Activated CD8-positive, alpha-beta memory T cell treated with anti-CD3 and anti-CD28 coated beads, Interleukin-2, amount 50 U/mL, for 24 hours (primary cell): ENCODE results near the gene WWOX.
"Not testable (repeated sequence)": the region's sequence is repeated elsewhere in the genome, so short reads cannot be mapped to it uniquely, and the experiment has no call there.

Experiments used
- DNase-seq: peaks from one replicate; pipeline ENCODE4 v3.0.0-alpha.2; 2020; ENCODE audit errors: extremely low read depth

Gene WWOX

GRCh38 chr16:78099271-78100111 is at the start of gene WWOX:
Gene WWOX (plus strand): TSS chr16:78099654.
- peak; percentile 92 for DNase-seq

GRCh38 chr16:78050734-78051400 is 48.6 kb upstream of the WWOX start:
- DNase-seq, result no peak

- no peak for DNase-seq
Observed at GRCh38 chr16:78057803-78058564, 41.5 kb upstream of the WWOX start.

- not testable (repeated sequence) for DNase-seq
Observed at GRCh38 chr16:78059806-78060205, 39.6 kb upstream of the WWOX start.

- no peak for DNase-seq
Observed at GRCh38 chr16:78060295-78060694, 39.2 kb upstream of the WWOX start.

GRCh38 chr16:78060809-78061208 is 38.6 kb upstream of the WWOX start:
- no peak for DNase-seq

- DNase-seq, result no peak
Observed at GRCh38 chr16:78065319-78065718, 34.1 kb upstream of the WWOX start.

- no peak for DNase-seq
Observed at GRCh38 chr16:78069913-78070312, 29.5 kb upstream of the WWOX start.

GRCh38 chr16:78072275-78072674 is 27.2 kb upstream of the WWOX start:
- DNase-seq, result no peak

- no peak for DNase-seq
Observed at GRCh38 chr16:78075800-78076199, 23.7 kb upstream of the WWOX start.

GRCh38 chr16:78081341-78081740 is 18.1 kb upstream of the WWOX start:
- DNase-seq, result no peak

GRCh38 chr16:78091419-78091818 is 8.0 kb upstream of the WWOX start:
- DNase-seq, result no peak

GRCh38 chr16:78092758-78093157 is 6.7 kb upstream of the WWOX start:
- DNase-seq, result no peak

- no peak for DNase-seq
Observed at GRCh38 chr16:78094166-78094565, 5.3 kb upstream of the WWOX start.

GRCh38 chr16:78094998-78095397 is 4.5 kb upstream of the WWOX start:
- DNase-seq, result no peak

GRCh38 chr16:78096386-78096785 is 3.1 kb upstream of the WWOX start:
- DNase-seq, result no peak

- no peak for DNase-seq
Observed at GRCh38 chr16:78097548-78097947, 1.9 kb upstream of the WWOX start.

GRCh38 chr16:78098087-78098486 is 1.4 kb upstream of the WWOX start:
- DNase-seq, result no peak

- no peak for DNase-seq
Observed at GRCh38 chr16:78098595-78099270, 721 bp upstream of the WWOX start.

- no peak for DNase-seq
Observed at GRCh38 chr16:78100112-78100467, 636 bp downstream of the WWOX start.

- DNase-seq, result no peak
Observed at GRCh38 chr16:78102122-78102660, 2.7 kb downstream of the WWOX start.

GRCh38 chr16:78102865-78103264 is 3.4 kb downstream of the WWOX start:
- no peak for DNase-seq
